Cortex of kidney (tissue), 1 donor: ENCODE measurements around the gene ACLY.

ENCODE experiments used
- DNase-seq: peaks from one replicate; lab custom pipeline; 2025; lab: John Stamatoyannopoulos, UW

The ACLY gene

GRCh38 chr17:41918314-41919164 is at the start of gene ACLY:
Gene ACLY (minus strand): TSS chr17:41918951. CDS start chr17:41913873, 5,078 bp downstream.
- peak; percentile 32 for DNase-seq

GRCh38 chr17:41967921-41968578 is 49.3 kb upstream of the ACLY start:
- no peak for DNase-seq

- no peak for DNase-seq
These were observed 48.6 kb upstream of the ACLY start for GRCh38 chr17:41967141-41967920.

GRCh38 chr17:41966463-41967140 is 47.9 kb upstream of the ACLY start, which contains the start of gene CNP:
Gene CNP (plus strand): TSS chr17:41966795. CDS start chr17:41966885, 90 bp downstream.
- no peak for DNase-seq

GRCh38 chr17:41965694-41966462 is 47.1 kb upstream of the ACLY start:
- DNase-seq: no peak

- no peak for DNase-seq
These were observed 44.1 kb upstream of the ACLY start for GRCh38 chr17:41962768-41963434.

- no peak for DNase-seq
These were observed 43.4 kb upstream of the ACLY start for GRCh38 chr17:41962111-41962510.

- no peak for DNase-seq
These were observed 40.8 kb upstream of the ACLY start for GRCh38 chr17:41959336-41960095.

GRCh38 chr17:41959030-41959335 is 40.2 kb upstream of the ACLY start:
- DNase-seq: no peak

- no peak for DNase-seq
These were observed 39.2 kb upstream of the ACLY start for GRCh38 chr17:41957869-41958439.

GRCh38 chr17:41957031-41957868 is 38.5 kb upstream of the ACLY start:
- DNase-seq: no peak

- no peak for DNase-seq
These were observed 37.8 kb upstream of the ACLY start for GRCh38 chr17:41956522-41956921.

- DNase-seq: no peak
These were observed 30.2 kb upstream of the ACLY start for GRCh38 chr17:41948762-41949460.

GRCh38 chr17:41944943-41945342 is 26.2 kb upstream of the ACLY start:
- no peak for DNase-seq

- DNase-seq: no peak
These were observed 24.7 kb upstream of the ACLY start for GRCh38 chr17:41943492-41943891.

GRCh38 chr17:41942626-41943373 is 24.0 kb upstream of the ACLY start:
- DNase-seq: no peak

GRCh38 chr17:41941168-41941567 is 22.4 kb upstream of the ACLY start:
- no peak for DNase-seq
